ENCODE data around the gene CITED2.

- TF ChIP-seq ZNF274 (IDR thresholded peaks at IDR 0.05; ENCODE audit: low read depth, low read length) (no peak), YY1 (IDR thresholded peaks at IDR 0.05; ENCODE audit: insufficient read depth, insufficient read length) (no peak), SUZ12 (IDR thresholded peaks at IDR 0.05; ENCODE audit: extremely low read depth, insufficient read depth, insufficient read length) (no peak)
Measured at GRCh38 chr6:139334806-139335446, 39.5 kb downstream of the CITED2 start.

Data from NT2/D1 (cell line).